ENCODE data around the gene CNTN1.
A peak's percentile ranks its signal among the peaks of the same experiment; 100 is the strongest.

Gene CNTN1

DNA sequence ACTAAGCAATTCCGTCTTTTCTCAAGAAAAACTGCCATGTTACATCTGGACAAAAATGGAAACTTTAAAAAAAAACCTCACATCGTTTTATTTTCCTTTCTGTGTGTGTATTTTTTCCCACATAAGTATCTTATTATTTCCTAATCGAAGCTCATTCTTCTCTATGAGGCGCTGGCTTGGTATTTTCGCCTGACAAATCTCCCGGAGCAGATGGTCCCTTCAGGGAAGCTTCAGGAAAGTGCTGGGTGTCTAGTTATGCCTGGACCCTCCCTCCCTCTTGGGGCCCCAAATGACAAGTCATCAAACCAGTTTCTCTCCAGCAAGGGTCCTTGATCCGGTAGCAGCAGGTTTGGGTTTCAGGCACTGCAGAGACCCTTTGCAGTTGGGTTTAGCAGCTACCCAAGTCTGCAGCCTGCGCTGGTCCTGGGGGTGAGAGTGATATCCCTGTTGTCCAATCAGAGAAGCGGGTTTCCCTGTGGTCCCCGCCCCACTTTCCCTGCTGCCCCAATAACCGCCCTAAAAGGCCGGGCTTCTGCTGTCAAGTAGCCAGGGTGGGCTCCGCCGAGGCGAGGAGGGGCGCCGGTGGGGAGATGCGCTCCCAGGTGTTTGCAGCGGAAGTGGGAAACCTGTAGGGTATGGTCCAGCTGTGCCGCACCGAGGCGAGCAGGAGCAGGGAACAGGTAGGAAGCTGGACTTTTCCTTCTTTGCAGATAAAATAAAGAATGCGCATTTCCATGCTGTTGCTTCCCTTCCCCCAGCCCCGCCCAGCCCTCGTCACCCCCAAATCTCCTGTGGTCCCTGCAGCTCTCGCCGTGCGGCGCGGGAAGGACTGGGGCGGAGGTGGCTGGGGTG is at the start of gene CNTN1:
TSS of gene CNTN1 (plus strand) at position 527 of the 852 bp plus-strand sequence.
- peak; percentile 79 for DNase-seq

DNA sequence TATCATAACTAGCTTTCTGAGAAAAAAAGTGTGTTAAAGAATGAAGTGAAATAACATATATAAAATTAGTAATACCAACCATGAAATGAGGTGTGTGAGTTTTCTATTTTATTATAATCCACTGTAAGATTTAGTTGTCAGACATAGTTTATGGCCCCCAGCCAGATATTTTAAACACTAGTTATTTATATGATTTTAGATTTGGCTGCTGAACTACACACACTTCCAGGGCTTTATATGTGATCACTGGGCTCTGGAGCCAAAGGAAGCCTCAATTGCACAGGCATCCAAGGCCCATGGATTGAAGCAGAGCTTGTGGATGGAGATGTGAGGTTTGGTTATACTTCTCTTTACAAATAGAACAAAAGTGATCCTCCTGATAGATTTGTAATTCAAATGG is 48.7 kb upstream of the CNTN1 start:
- no peak for DNase-seq

DNA sequence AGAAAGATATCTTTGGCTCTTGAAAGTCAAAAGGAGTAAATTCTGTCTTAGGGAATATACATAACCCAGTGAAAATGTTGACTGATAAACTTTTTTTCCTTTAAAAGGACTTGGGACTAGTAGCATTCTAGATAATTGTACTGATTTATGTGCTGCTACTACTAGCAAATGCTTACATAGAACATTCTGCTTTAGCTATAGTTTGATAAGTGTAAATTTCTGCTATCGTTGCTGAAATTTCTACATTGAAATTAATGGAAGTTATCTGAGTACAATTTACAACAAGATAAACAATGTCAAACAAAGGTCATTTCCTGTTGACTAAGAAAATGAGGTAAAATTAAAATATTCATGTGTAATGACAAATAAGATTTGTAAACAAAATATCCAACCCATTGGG is 48.3 kb upstream of the CNTN1 start:
- no peak for DNase-seq

DNA sequence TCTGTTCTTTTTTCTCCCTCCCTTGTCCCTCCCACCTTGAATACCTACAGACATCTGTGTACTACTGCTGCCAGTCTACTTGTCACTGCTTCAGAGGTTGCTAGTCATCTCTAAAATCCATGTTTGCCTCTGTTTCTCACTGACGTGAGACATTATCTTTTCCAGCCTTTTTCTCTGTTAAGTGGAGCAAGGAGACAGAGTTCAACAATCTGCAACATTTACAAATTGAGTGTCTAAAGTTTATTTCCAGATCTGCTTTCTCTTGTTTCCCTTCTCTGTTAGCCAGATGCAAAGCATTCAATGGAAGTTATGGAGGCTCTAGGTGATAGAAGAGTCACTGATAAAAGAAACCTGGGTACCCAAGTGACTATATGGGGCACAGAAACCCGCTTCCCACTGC is 47.5 kb upstream of the CNTN1 start:
- no peak for DNase-seq

DNA sequence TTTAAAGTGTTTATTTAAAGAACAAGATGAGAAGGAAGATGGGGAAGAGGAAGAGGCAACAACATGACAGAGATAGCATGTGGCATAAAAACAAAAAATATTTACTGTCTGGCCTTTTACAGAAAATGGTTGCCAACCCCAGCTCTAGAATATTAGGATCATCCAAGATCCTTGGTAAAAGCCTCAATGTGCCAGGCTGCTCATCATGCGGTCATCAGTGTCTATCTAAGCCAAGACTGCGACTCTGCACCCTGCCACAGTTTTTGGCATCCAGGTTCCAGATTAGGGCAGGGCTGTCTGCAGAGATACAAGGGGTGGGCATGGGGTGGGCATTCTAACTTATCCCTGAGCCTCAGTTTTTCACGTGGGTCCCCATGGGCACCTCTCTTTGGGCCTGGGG is 46.9 kb upstream of the CNTN1 start:
- DNase-seq, result no peak

DNA sequence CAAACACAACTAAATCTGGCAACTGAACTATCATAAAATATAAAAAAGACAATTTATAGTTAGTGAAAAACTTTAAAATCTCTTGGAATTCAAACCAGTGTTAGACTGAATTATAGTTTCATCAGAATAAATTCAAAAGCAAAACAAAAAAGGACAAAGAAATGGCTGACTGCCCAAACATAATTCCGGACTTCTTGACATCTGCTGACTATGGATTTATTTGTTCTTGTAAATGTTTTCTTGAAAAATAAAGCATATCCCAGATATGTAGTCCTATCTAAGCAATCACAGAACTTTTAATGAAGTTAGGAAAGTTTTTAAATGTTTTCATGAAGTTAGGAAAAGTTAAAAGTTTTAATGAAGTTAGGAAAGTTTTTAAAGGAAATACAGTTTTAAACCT is 45.8 kb upstream of the CNTN1 start:
- DNase-seq, result no peak

DNA sequence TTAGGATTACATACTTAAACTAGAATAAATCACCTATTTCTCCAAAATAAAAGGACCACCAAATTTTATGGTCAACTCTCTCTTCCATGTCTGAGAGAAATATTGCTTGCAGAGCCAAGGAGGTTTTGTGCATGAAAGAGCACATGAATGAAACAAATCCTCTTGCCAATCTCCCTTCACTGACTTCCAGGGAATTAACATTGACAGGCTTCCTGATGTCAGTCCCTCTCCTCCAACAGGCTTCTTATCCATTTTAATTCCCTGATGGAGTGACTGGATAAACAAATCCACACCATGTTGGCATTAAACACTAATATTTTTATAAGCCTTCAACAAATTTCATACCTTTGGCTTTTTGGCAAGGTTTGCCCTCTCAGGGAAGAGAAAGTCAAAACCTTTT is 45.3 kb upstream of the CNTN1 start:
- DNase-seq, result no peak

DNA sequence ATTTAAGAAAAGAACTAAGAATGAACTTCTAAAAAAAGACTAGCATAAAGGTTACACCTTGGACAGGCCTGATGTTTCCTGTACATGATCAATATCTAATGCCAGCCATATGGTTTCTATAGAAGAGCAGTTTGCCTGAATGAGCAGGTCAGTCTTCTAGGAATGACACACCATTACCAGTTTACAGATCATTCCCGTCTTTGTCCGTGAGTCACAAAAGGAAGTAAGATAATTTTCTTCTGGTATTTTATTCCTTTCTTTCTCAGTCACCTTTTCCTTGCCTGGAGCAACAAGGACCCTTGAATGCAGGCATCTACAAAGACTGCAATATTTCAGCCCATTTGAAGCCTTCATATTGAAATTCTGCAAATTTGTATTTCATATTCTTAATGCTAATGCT is 44.6 kb upstream of the CNTN1 start:
- no peak for DNase-seq

DNA sequence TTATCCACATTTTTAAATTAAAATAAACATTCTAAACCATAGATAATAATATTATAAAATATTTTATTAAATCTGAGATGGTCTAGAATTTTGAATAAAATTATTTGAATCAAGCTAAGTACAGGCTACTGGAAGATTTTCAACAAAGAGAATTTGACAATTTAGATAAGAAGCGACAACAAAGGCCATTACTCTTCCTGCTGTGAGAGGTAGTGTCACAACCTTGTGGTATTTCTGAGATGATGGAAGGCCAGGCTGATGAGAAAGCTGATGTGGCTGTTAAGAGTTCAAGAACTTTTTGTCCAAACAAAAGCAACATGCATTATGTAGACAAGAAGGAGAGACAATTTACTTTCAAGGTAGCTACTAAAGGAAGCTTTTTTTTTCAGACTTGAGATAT is 43.7 kb upstream of the CNTN1 start:
- DNase-seq, result no peak

DNA sequence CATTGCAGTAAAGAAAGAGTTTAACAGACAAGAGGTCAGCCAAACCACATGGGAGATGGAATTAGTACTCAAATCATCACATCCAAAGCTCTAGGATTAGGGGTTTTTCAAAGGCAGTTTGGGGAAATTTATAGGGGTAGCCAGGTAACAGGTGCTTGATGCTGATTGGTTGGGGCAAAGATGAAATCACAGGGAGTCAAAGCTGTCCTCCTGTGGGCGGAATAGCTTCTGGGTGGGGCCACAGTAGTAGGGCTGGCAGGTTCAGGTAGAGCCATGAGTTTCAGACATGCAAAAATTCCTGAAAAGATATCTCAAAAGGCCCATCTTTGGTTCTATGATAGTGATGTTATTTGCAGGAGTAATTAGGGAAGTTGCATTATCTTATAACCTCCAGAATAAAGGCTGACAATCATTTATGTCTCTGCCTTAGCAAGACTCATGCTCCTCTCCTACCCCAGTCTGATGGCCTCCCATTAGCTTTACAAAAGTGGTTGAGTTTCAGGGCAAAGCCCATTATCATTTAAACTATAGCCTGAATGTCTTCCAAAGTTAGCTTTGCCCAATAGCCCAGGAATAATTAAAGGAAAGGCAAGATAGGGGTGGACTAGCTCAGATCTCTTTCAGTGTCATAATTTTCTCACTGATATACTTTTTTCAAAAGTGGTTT is 42.1 kb upstream of the CNTN1 start:
- no peak for DNase-seq

DNA sequence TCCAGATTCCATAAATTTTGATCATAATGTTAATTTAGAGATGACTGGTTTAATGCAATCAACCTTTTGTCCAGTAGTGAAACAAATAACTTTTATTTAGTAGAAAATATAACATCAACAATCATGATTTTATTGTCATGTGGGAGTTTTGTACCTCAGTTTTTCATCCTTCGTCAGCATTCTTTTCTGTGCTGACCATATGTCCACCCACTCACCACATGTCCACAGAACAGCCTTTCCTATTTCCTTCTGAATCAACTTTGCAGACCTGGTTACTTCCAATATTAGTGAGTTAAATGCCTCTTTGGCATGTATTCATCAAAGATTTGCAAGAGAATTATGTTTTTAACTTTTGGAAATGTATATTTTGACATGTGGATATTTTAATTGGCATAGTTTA is 36.8 kb upstream of the CNTN1 start:
- no peak for DNase-seq

DNA sequence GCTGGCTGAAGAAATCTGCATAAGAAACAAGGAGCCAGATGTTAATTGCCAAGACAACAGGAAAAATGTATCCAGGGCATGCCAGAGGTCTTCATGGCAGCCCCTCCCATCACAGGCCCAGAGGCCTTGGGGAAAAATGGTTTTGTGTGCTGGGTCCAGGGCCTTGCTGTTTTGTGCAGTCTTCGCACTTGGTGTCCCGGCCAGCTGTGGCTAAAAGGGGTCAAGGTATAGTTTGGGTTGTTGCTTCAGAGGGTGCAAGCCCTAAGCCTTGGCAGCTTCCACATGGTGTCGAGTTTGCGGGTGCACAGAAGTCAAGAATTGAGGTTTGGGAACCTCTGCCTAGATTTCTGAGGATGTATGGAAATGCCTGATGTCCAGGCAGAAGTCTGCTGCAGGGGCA is 29.9 kb upstream of the CNTN1 start:
- no peak for DNase-seq

DNA sequence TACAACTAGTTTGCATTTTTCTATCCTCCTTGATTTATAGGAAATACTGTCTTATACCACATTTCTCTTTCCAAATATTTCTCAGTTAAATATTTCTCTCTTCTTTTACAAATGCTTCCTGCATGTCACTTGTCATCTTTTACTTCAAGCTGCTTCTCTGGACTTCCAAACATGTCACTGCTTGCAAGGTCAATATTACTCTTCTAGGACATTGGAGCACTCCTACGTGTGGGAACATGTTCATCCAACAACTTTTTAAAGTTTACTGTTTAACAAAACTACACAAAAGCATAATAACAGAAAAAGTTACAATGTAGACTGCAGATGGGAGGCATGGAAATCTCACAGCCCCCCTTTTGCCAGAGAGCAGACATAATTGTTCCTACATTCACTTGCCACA is 28.5 kb upstream of the CNTN1 start:
- DNase-seq, result no peak

DNA sequence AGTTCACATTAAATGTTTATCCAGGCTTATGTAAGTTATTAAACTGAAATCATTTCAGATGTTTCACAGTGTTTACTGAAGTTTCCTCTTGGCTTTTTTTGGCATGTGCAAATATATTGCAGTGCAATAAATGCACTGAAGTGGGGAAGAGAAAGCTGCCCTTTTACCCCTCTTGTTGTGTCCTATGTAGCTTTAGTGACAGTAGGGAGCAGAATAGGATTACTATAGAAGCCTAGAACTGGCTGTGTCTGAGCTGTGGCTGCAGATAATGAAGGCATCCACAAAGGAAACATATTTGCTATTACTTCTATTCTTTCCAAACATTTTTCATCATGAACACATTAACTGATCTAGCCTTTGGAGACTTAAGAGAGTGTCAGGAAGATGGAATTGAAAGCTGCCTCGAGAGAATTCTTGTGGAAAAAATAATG is 24.1 kb upstream of the CNTN1 start:
- DNase-seq, result no peak

DNA sequence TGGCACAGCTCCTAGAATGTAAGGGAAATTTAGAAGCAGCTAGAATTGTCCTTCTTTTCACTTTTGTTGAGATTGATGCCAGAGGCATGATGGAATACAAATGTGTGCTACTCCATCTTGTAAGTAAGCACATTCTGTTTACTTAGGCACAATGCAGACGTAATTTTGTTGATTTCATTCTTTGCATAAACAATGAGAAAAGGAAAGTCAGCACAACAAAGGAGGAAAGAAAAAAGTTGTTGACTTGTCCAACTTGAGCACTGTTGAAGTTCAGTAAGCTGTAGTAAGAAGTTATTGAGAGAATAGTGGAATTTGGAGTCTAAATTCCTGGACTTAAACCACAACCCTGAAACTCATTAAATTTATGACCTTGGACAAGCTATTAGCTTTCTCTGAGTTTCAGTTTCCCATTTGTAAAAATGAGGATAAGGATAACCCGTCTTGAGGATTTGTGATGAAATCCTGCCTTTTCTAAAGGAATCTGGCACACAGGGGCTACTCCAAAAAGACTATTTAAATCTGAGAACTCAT is 19.4 kb upstream of the CNTN1 start:
- DNase-seq, result no peak

DNA sequence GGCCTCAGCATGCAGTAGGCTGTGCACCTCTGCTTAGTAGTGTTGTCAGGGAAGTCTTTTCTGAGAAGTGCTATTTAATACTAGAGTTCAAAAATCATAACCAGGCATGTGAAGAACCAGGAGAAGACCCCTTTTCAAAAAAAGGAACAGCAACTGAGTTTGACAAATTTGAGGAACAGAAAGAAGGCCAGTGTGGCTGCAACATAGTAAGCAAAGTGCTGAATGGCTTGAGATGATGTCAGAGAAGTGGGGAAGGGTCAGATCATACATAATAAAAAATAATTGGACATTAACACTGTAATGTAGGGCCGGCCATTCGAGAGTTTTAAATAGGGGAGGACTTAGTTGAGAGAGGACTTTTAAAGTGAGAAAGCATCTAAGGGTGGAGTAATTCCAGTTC is 11.1 kb upstream of the CNTN1 start:
- no peak for DNase-seq

DNA sequence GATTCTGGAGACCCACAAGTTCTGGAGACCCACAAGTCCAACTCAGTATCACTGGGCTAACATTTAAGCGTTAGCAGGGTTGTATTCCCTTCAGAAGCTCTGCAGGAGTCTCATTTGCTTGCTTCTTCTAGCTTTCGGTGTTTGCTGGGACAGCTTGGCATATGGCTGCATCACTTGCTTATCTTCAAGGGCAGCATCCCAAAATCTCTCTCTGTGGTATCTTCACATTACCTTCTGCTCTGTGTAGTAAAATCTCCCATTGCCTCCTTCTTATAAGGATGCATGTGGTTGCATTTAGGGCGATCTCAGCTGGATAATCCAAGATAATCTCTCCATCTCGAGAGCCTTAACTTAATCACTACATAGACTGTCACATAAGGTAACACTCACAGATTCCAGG is 7.3 kb upstream of the CNTN1 start:
- no peak for DNase-seq

DNA sequence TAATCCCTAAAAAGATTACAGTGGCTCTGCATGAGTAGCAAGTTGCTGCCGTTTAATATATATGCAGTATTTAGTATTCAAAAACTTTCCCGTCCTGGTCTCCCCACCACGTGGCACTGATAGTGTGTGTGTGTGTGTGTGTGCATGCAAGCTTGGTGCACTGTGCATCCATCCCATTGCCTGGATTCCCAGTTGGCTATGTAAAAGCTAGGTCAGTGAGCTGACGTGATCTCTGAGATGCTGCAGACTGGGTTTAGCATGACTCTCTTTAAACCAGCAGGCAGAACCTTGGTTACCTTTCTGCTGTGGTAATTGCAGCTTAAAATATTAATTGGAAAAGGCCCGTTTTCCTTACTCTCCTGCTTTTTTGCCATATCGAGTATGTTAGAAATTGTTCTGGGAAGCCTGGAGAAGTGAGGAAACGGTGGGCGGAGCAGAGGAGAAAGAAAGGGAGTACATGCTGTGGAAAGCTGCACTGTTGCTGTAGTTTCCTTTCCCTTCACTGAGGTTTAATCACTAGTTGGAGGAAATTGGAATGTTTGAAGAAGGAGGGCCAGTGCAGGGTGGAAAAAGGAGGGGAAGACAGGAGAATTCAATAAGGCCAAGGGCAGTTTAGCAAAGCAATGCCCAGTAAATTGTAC is 4.0 kb upstream of the CNTN1 start:
- DNase-seq, result no peak

DNA sequence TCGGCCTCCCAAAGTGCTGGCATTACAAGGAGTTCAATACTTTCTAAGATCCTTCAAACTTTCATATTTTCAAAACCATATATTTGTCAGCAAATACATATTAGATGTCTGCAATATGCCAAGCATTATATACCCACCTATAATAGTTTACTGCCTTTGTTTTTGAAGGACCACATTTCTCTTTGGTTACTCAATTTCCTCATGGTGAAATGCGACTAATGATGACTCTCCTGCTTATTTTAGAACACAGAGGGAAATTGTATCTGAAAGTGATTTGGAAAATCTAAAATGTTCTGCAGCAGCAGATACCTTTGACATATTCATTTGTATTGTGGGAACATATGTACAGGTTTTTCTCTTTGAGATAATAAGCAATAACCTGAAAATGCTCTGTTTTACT is 2.7 kb upstream of the CNTN1 start:
- DNase-seq, result no peak

DNA sequence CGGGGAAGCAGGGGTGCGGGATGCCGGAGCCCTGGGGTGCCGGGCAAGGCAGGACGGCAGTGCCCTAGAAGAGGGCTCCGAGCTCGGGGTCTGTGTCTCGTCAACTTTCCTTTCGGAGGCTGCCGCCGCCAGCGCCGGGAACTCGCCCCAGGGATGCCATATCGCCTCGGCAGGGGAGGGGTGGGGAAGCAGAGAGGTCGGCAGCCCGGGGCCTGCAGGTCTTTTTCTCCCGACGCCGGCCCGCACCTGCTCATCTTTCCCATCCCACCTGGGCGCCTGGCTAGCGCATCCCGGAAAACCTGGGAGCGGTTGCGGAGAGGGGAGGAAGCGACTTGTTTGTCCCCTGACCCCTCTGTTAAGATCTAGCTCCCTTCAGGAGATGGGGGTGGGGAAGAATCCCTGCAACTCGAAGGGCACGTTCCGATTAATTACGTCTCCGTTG is 547 bp downstream of the CNTN1 start:
- no peak for DNase-seq

DNA sequence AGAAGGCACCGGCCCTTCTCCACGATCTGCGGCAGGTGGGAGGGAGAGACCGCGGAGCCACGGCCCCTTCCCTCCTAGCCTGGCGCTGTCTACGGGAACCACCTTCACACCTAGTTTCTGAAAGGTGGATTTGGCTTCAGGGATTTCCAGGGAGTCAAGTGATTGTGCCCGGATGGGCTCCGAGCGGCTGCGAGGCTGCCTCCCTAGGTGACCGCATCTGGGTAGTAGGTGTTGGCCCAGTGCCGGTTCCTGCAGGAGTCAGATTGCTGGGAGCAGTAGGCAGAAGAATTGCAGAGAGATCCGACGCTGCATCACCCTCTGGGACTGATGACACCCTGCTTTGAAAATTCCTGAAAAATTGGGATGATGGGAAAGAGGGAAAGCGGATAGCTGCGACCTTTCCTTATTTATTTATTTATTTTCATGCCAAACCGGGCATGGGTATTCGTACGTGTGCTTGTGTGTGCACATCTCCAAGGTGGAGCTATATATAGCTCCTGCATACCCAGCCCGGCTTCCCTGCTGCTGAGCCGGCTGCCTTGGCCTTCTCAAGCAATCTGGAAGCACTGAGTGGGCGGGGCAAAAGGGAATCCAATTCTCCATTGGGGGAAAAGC is 1.1 kb downstream of the CNTN1 start:
- no peak for DNase-seq

DNA sequence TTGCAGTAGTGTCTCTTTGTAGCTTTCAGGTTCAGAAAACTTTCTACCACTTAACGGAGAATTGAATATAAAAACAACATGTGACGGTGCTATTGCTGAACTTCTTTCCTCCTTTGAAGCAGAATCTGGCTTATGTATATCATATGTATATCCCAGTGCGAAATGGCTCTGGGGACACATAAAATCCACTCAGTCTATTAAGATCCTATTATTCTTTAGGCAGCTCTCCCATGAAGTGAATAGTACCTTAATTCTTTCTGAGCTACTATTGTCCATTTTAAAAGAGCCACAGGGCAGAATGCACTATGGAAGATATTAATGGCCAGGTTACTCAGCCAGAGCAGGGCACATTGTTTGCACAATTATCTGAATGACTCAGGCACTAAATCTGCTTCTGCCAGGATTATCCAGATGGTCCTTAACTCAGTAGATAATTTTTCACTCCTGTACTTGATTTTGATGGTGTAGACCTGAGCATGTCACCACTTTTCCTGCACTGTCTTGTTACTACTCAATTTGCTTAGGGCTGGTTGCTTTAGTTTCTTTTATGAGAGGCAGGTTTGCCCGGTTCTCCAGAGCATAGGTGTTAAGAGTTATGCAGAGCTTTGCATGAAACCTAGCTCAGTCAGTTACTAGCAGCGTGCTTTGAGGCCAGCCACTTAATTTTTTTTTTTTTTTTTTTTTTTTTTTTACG is 5.5 kb downstream of the CNTN1 start:
- DNase-seq, result no peak

DNA sequence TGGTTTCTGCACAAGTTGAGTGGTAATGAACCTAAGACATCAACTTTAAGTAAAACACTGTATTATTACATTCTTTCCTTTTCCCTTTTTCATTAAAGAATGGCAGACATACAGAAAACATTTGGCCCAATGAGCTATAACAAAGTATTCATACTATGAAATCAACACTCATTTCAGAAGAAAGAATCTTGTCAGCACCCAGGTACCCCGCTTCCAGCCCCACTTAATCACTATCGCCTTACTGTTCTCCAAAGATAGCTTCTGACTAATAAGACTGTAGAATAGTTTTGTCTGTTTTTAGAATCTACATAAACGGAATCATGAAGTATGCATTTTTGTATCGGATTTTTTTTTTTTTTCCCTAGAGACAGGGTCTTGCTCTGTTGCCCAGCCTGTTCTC is 9.5 kb downstream of the CNTN1 start:
- no peak for DNase-seq

Data from T1000 (cell line).